Fibroblast of pulmonary artery (primary cell): Measurements from ENCODE around the gene COL4A6.
"Not testable (repeated sequence)": the region's sequence is repeated elsewhere in the genome, so short reads cannot be mapped to it uniquely, and the experiment has no call there.

Experiments used
- DNase-seq: peaks from one replicate; pipeline ENCODE4 v3.0.0-alpha.2; 2010; ENCODE audit warnings: low read depth
- H3K4me3 ChIP-seq: replicated peaks from 2 replicates; pipeline ENCODE4 v1.5.1; 2011; ENCODE audit warnings: low read depth, mild to moderate bottlenecking, control low read depth, low read length, moderate library complexity
- TF ChIP-seq, protein P1 (sequence below): IDR thresholded peaks from 2 replicates; pipeline ENCODE4 v1.5.1; 2011; ENCODE audit warnings: mild to moderate bottlenecking, control low read depth, low read length, inconsistent platforms; ENCODE audit errors: missing control alignments

COL4A6 gene

DNA sequence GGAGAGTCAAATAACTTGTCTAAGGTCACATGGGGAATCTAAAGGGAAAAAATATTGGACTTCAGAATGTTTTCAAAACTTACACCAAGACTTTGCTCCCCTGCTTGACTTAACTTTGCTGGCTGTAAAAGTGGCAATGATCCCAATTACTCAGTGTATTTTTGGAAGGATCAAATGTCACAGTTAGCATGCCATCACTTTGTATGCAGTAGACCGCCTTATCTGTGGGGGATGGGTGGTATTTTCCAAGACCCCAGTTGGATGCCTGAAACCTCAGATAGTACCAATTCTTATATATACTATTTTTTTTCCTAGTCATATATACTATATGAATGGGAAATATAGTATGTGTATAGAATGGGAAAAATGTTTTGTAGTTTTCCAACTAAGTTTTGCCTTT is 53.4 kb downstream of the COL4A6 start:
- DNase-seq = no peak
- H3K4me3 ChIP-seq = no peak overlapping the region
- TF ChIP-seq, protein P1, sequence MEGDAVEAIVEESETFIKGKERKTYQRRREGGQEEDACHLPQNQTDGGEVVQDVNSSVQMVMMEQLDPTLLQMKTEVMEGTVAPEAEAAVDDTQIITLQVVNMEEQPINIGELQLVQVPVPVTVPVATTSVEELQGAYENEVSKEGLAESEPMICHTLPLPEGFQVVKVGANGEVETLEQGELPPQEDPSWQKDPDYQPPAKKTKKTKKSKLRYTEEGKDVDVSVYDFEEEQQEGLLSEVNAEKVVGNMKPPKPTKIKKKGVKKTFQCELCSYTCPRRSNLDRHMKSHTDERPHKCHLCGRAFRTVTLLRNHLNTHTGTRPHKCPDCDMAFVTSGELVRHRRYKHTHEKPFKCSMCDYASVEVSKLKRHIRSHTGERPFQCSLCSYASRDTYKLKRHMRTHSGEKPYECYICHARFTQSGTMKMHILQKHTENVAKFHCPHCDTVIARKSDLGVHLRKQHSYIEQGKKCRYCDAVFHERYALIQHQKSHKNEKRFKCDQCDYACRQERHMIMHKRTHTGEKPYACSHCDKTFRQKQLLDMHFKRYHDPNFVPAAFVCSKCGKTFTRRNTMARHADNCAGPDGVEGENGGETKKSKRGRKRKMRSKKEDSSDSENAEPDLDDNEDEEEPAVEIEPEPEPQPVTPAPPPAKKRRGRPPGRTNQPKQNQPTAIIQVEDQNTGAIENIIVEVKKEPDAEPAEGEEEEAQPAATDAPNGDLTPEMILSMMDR = no peak

DNA sequence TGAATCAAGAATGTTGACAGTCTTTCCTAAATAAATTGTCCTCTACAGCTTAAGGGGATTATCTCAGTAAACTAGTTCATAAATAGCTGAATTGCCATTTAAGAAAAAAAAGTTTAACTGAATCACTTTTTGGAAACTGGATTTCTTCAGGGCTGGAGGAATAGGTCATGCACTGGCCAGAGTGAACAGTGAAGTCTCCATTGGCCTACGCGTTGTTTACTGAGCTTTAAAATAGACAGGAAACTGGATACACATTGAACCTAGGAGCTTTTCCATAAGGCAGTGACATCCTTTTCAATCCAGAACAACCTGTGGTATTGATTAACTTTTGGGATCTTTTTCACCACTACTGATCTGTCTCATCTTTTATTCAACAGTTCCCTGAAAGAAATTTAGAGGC is 58.0 kb downstream of the COL4A6 start:
- H3K4me3 ChIP-seq = no peak overlapping the region
- DNase-seq = no peak
- TF ChIP-seq, protein P1 = no peak

DNA sequence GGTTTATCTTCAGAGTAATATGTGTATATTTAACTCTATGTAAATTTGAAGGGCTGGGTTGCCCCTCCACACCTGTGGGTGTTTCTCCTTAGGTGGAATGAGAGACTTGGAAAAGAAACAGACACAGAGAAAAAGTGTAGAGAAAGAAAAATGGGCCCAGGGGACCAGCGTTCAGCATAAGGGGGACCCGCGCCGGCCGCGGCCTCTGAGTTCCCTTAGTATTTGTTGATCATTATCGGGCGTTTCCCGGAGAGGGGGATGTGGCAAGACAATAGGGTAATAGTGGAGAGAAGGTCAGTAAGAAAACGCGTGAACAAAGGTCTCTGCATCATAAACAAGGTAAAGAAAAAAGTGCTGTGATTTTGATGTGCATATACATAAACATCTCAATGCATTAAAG is 61.4 kb downstream of the COL4A6 start:
- not testable (repeated sequence) for DNase-seq

DNA sequence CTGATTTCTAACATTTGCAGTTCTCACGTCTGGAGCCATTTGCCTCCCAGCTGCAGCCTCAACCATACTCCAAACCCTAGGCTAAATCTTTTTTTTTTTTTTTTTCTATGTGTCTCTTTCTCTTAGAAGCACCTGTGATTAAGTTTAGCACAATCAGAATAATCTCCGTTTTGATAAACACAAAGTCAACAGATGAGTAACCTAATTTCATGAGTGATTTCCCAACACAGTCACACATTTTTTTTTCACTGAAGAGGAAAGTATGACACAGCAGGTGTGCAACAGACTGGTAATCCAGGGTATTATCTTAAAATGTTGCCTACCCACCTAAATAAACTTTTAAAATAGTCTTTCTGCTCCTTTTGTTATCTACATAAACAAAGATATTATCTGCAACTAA is 62.6 kb downstream of the COL4A6 start:
- DNase-seq, H3K4me3 ChIP-seq: not testable (repeated sequence)

More for the DNA sequence above, 61.4 kb downstream of the COL4A6 start:
- H3K4me3 ChIP-seq = not testable (repeated sequence)

DNA sequence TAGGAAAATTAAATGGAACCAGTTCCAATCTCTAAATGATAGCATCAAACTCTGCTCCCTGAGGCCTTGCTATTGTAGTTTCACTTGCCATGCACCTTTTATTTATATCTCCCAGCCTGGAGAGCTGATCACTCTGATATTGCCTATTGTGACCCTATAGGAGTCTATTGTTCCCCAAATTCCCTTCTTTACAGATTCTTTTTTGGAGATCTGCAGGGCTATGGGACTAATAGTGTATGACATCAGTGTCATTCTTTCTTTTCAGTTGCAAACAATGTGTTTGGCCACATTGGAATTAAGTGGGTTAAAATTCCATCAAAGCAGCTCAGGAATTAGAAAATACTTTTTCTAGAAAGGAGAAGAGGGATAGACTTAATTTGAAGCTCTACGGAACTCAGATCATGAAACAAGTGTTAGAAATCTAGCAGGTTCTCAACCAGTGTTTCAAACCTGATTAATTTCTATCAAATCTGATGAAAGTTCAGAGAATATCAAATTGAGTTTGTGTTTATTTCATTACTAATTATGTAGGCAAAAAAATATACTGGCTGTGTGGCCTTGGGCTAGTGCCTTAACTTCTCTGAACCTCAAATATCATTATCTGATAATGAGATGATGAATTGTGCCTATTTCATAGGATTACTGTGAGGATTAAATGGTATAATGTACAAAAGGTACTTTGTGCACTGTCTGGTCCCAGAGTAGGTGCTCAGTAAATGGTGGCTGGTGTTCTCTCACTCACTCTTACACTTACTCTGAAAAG is 71.4 kb downstream of the COL4A6 start:
- TF ChIP-seq, protein P1 = no peak
- DNase-seq = no peak
- H3K4me3 ChIP-seq = no peak overlapping the region

DNA sequence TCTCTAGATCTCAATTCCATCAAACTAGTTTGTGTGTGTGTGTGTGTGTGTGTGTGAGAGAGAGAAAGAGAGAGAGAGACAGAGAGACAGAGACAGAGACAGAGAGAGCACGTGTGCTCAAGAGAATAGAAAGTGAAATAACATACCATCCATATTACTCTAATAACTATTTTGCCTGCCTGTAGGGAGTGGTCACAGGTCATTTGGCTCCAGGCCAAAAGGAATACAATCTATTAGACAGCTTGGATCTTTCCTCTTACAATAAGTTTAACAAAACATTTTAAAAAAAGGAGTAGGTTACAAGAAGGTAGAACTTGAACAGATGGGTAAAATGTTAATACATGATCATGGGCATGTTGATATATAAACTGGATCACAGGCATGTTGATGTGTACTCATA is 76.2 kb downstream of the COL4A6 start:
- TF ChIP-seq, protein P1 = no peak
- no peak overlapping the region for H3K4me3 ChIP-seq
- no peak for DNase-seq

DNA sequence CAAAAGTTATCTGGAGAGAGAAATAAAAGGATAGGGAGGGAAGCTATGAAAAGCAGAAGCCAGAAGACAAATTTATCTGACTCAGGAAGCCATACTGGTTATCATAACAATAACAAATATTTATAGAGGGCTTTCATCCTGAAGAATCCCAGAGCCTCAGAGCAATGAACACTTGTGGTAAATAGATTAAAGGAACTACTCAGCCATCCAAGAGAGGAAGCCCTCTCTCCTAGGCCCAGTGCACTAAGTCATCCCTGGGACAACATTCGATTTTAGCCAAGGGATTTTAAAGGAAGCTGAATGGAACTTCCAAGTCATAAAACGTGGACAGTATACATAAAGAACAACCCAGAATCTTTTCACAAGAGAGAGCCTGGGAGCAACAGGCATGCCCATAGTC is 76.9 kb downstream of the COL4A6 start:
- peak; percentile 7 for DNase-seq
- TF ChIP-seq, protein P1 = no peak

More for the DNA sequence above, 76.9 kb downstream of the COL4A6 start:
- no peak overlapping the region for H3K4me3 ChIP-seq
